Neural crest cell (in vitro differentiated cells): Measurements from ENCODE around the gene OSBPL10. TPM values are rescaled to one million over a fixed set of nuclear protein-coding genes. Genes with fewer than 3 reads are reported as not detected.

Source experiments
- DNase-seq: peaks from one replicate; pipeline ENCODE4 v3.0.0; 2021; ENCODE audit warnings: low read depth, mixed read lengths, low spot score
- H3K27ac Mint-ChIP-seq: one replicate; pipeline ENCODE4 v1.8.0; 2021; ENCODE audit warnings: mild to moderate bottlenecking, mixed read lengths; ENCODE audit not compliant: unreplicated experiment
- H3K27me3 Mint-ChIP-seq: 2 replicates; pipeline ENCODE4 v1.8.0; 2021; ENCODE audit warnings: low read depth, mild to moderate bottlenecking, mixed read lengths
- H3K36me3 Mint-ChIP-seq: 2 replicates; pipeline ENCODE4 v1.8.0; 2021; ENCODE audit warnings: low read depth, mild to moderate bottlenecking, mixed read lengths
- H3K4me1 Mint-ChIP-seq: 2 replicates; pipeline ENCODE4 v1.8.0; 2021; ENCODE audit warnings: mixed read lengths
- H3K4me3 Mint-ChIP-seq: one replicate; pipeline ENCODE4 v1.8.0; 2021; ENCODE audit warnings: mild to moderate bottlenecking, mixed read lengths
- H3K9me3 Mint-ChIP-seq: 2 replicates; pipeline ENCODE4 v1.8.0; 2021; ENCODE audit warnings: mixed read lengths
- total RNA-seq: library from RNA; stranded (reverse); gene quantifications from 2 replicates; pipeline ENCODE4 v1.2.1, GENCODE V29; 2021
- TF ChIP-seq, protein P1 (sequence below): fragments of 200-600 bp; sonication (generic); conservative IDR thresholded peaks from 2 replicates; pipeline ENCODE4 v1.5.0; 2021; ENCODE audit warnings: antibody characterized with exemption, mild to moderate bottlenecking

Gene OSBPL10
- total RNA-seq, 1 donor from 2014 or later, result 18.7 TPM

DNA sequence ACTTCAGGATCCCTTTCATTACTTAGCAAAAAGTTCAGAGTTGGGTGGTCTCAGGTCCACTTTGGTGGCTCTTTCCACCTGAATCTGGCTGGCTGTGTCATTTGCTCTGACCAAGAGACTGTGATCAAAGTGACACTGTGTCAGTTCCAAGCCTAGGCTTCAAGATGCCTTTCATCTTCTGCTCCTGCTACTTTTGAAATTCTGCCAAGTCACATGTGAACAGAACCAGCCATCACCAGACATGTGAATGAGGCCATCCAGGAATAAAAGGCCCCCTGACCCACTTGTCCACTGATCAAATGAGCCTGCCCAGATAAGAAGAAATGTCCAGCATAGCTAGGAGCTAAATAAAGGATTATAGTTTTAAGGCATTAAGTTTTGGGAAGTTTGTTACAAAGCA, 132.2 kb downstream of the OSBPL10 start:
- TF ChIP-seq, protein P1, sequence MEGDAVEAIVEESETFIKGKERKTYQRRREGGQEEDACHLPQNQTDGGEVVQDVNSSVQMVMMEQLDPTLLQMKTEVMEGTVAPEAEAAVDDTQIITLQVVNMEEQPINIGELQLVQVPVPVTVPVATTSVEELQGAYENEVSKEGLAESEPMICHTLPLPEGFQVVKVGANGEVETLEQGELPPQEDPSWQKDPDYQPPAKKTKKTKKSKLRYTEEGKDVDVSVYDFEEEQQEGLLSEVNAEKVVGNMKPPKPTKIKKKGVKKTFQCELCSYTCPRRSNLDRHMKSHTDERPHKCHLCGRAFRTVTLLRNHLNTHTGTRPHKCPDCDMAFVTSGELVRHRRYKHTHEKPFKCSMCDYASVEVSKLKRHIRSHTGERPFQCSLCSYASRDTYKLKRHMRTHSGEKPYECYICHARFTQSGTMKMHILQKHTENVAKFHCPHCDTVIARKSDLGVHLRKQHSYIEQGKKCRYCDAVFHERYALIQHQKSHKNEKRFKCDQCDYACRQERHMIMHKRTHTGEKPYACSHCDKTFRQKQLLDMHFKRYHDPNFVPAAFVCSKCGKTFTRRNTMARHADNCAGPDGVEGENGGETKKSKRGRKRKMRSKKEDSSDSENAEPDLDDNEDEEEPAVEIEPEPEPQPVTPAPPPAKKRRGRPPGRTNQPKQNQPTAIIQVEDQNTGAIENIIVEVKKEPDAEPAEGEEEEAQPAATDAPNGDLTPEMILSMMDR, result no peak
- DNase-seq, result no peak
- Mint-ChIP-seq H3K9me3 (no peaks in the 10 kb centered on the region), H3K27ac (peak overlapping the region; percentile 54), H3K4me1 (no peaks in the 10 kb centered on the region), H3K36me3 (no peaks in the 10 kb centered on the region), H3K27me3 (no peaks in the 10 kb centered on the region), H3K4me3 (no peak overlapping the region)

DNA sequence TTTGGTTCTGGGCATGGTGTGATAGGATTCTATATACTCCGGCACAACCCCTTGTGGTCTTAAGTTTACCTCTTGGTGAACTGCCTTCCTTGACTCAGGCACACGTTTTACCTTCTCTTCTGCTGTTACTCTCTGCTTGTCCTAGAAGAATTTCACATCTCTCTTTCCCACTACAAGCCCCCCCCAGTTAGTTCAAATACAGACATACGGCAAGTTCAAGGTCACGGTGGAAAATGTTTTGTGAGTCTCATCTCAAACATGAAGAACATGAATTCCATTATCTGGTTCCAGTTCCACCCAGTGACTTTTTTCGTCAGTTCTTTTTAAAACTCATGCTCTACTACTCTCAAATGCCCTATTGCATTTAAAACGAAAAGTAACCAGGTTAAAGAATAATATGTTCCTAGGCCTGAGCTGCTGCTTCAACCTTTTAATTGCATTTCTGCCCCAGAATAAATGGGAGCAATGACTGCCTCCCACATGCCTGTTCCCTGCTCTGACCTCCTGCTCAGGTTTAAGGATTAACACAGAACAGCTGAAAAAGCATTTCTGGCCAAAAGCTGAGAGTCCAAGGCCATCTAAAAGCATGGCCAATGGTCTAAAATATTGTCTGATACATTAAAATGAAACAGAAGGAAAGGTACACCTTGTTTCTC, 132.8 kb downstream of the OSBPL10 start:
- H3K36me3 Mint-ChIP-seq, result no peaks in the 10 kb centered on the region
- H3K27ac Mint-ChIP-seq, result no peak overlapping the region
- no peak for DNase-seq
- H3K4me3 Mint-ChIP-seq, result no peak overlapping the region
- no peaks in the 10 kb centered on the region for H3K4me1 Mint-ChIP-seq
- TF ChIP-seq, protein P1, result no peak
- no peaks in the 10 kb centered on the region for H3K9me3 Mint-ChIP-seq
- no peaks in the 10 kb centered on the region for H3K27me3 Mint-ChIP-seq

DNA sequence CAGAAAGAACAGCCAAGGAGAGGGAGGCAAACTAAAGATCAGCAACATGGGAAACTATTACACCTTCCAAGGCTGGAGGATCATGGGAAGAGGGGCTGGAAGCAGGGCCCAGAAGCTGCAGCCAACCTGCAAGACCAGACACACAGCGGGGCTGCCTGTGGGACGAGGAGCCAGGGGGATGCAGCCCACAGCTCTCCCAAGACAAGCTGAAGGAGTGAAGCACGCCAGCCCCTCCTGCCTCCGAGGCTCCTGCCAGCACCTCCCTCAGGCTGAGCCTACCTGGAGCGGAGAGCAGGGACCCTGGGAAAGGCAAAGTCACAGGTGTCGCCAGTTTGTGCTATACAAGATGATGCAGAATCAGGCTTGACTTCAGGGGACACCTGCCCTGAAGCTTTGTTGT, 133.3 kb downstream of the OSBPL10 start:
- DNase-seq, result no peak
- Mint-ChIP-seq H3K4me1 (no peaks in the 10 kb centered on the region), H3K36me3 (no peaks in the 10 kb centered on the region), H3K27ac (no peak overlapping the region), H3K9me3 (no peaks in the 10 kb centered on the region), H3K4me3 (no peak overlapping the region), H3K27me3 (no peaks in the 10 kb centered on the region)
- TF ChIP-seq, protein P1, result no peak

DNA sequence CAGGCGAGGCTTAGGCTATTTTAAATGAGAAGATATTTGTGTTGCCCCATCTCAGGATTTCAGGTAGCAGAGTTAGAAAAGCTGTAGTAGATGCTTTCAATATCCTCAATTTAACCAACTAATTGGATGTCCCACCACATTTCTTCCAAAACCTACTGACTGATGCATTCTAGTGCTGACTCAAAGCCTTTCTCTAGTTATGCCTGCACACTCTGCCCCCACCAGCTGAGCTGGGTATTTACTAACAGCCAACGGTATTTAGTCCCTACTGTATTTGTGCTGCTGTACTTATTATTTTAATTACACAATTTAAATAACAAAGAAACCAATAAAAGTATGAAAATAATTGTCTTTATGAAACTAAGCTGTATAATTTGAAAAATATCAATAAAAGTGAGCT, 139.5 kb downstream of the OSBPL10 start:
- H3K4me1 Mint-ChIP-seq, result no peaks in the 10 kb centered on the region
- H3K36me3 Mint-ChIP-seq, result no peaks in the 10 kb centered on the region
- no peak overlapping the region for H3K4me3 Mint-ChIP-seq
- H3K27ac Mint-ChIP-seq, result no peak overlapping the region
- H3K9me3 Mint-ChIP-seq, result no peaks in the 10 kb centered on the region
- no peaks in the 10 kb centered on the region for H3K27me3 Mint-ChIP-seq
- TF ChIP-seq, protein P1, result no peak
- no peak for DNase-seq

DNA sequence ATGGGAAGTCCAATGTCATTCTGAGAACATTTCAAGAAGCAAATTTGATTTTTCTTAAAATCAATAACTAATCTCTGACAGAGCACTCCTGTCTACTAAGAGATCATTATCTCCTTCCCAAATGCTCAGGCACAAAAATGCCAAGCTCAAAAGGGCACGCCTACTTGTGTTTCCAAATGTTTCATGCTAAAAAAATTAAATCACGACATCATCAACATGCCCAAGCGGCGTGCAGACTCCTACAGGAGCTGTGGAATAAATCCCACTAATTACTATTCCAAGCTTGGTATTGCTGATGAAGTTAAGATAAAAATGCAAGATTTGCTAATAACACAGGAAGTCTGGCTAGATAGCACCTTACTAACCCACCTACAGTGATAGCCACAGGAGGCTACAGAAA, 140.8 kb downstream of the OSBPL10 start:
- H3K4me1 Mint-ChIP-seq, result no peaks in the 10 kb centered on the region
- no peak for DNase-seq
- TF ChIP-seq, protein P1, result no peak
- H3K27ac Mint-ChIP-seq, result no peak overlapping the region
- no peak overlapping the region for H3K4me3 Mint-ChIP-seq
- no peaks in the 10 kb centered on the region for H3K27me3 Mint-ChIP-seq
- no peaks in the 10 kb centered on the region for H3K36me3 Mint-ChIP-seq
- no peaks in the 10 kb centered on the region for H3K9me3 Mint-ChIP-seq
